ENCODE data around the gene ITGA5.

Gene ITGA5

GRCh38 chr12:54411391-54412241 is 7.5 kb downstream of the ITGA5 start:
- ChIA-PET POLR2A (ENCODE audit: low non-redundant PET) (interaction anchor here (1.0 kb wide), 1 partner anchor 12 kb away, joined by 3 read pairs; no protein-coding TSS in a partner anchor), CTCF (interaction anchor here (0.8 to 2.2 kb wide), 6 partner anchors 12 to 160 kb away, joined by 3 to 14 read pairs (median 8); no protein-coding TSS in a partner anchor)
- H3K27ac ChIP-seq: peak overlapping the region; percentile 89
- peak; percentile 91 for DNase-seq (ENCODE audit: low spot score)
- TF ChIP-seq, protein P1, sequence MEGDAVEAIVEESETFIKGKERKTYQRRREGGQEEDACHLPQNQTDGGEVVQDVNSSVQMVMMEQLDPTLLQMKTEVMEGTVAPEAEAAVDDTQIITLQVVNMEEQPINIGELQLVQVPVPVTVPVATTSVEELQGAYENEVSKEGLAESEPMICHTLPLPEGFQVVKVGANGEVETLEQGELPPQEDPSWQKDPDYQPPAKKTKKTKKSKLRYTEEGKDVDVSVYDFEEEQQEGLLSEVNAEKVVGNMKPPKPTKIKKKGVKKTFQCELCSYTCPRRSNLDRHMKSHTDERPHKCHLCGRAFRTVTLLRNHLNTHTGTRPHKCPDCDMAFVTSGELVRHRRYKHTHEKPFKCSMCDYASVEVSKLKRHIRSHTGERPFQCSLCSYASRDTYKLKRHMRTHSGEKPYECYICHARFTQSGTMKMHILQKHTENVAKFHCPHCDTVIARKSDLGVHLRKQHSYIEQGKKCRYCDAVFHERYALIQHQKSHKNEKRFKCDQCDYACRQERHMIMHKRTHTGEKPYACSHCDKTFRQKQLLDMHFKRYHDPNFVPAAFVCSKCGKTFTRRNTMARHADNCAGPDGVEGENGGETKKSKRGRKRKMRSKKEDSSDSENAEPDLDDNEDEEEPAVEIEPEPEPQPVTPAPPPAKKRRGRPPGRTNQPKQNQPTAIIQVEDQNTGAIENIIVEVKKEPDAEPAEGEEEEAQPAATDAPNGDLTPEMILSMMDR (conservative IDR thresholded peaks at IDR 0.05; ENCODE audit: low read depth): no peak

DNA sequence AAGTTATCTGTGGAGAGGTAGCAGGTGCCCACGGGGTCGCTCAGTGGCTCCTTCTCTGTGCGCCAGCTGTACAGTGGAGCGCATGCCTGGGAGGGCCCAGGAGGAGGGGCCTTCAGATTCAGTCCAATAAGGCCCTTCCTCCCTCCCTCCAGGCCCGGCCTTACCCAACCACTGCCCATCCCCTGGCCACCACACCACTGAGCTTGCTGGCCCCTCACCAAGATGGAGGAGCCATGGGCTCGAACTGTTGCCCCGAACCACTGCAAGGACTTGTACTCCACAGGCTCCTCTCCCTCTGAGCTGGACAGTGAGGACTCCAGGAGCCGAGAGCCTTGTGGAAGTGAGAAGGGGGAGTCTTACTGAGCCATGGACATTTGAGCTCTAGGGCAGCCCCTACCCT is 9.8 kb downstream of the ITGA5 start:
- POLR2A ChIA-PET (ENCODE audit: low non-redundant PET): no interaction called here
- H3K27ac ChIP-seq: peak overlapping the region; percentile 33
- CTCF ChIA-PET: interaction anchor here (0.8 to 1.4 kb wide), 4 partner anchors 10 to 170 kb away, joined by 3 to 5 read pairs (median 5); no protein-coding TSS in a partner anchor
- TF ChIP-seq, protein P1 (conservative IDR thresholded peaks at IDR 0.05; ENCODE audit: low read depth): no peak
- no peak for DNase-seq (ENCODE audit: low spot score)

DNA sequence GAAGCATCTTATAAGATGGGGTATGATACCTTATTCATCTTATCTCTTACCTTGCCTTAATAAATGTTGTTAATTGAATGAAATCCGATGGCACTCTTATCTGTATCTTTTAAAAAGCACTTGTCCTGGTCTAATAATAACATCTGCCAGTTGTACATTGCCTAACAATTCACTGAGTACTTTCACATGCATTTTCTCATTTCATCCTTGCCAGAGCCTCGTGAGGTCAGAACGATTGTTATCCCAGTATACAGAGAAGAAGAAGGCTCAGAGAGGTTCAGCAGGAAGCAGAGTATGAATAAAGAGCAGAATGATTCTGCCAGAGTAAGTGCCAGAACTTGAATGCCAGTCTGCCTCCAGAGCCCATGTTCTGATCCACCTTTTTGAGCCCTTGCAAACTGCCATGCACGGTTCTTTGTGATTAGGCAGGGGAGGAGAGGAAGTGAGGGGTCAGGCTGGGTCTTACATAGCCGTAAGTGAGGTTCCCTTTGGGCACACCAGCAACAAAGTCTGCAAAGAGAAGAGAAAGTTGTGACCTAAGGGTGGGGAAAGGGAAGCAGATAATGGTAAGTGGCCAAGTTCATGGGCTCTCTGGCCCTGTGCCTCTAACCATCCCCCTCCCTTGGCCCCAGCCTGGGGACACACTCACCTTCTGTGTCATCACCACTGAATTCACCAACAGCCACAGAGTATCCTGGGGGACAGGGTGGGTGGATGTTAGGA is 11.7 kb downstream of the ITGA5 start:
- peak overlapping the region; percentile 33 for H3K27ac ChIP-seq
- ChIA-PET CTCF (interaction anchor here (0.7 to 1.4 kb wide), 2 partner anchors 32 to 59 kb away, joined by 5 to 9 read pairs; no protein-coding TSS in a partner anchor), POLR2A (ENCODE audit: low non-redundant PET) (no interaction called here)
- no peak for DNase-seq (ENCODE audit: low spot score)
- TF ChIP-seq, protein P1 (conservative IDR thresholded peaks at IDR 0.05; ENCODE audit: low read depth): no peak

DNA sequence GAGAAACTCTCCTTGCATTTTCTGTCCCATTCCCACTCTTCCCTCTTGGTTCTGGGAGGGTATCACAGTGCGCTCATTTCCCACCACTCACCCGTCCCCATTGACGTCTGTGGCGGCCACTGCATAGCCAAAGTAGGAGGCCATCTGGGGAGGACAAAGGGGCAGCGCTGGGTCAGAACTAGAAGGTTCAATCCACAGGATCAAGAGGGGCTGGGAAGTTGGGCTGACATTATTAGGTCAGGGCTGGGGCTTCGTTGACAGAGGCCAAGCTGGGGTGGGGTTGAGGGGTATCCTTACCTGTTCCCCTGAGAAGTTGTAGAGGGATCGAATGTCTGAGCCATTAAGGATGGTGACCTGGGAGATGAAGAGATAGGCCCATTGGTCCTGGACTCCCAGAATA is 13.5 kb downstream of the ITGA5 start:
- DNase-seq (ENCODE audit: low spot score): no peak
- ChIA-PET POLR2A (ENCODE audit: low non-redundant PET) (no interaction called here), CTCF (interaction anchor here (0.6 to 1.0 kb wide), 3 partner anchors 27 to 448 kb away, joined by 3 to 5 read pairs (median 4); no protein-coding TSS in a partner anchor)
- TF ChIP-seq, protein P1 (conservative IDR thresholded peaks at IDR 0.05; ENCODE audit: low read depth): no peak
- peak overlapping the region; percentile 53 for H3K27ac ChIP-seq

DNA sequence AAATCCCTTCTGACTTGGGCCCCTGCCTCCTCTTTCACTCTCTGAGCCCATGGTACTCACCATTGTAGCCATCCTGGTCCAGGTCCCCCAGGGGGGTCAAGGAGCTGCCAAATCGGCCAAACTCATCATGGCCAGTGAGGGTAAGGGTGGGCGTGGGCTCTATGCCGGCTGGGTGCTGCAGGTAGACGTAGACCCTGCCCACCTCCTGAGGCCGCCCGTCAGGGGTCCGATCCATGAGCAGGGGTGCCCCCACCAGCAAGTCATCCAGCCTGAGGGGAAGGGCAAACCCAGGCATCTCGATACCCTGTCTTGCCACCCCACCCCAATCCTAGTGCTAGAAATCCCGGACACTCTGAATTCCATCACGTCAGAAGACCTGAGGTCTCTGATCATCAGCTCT is 14.0 kb downstream of the ITGA5 start:
- TF ChIP-seq, protein P1 (conservative IDR thresholded peaks at IDR 0.05; ENCODE audit: low read depth): no peak
- peak overlapping the region; percentile 53 for H3K27ac ChIP-seq
- POLR2A ChIA-PET (ENCODE audit: low non-redundant PET): no interaction called here
- no peak for DNase-seq (ENCODE audit: low spot score)
- CTCF ChIA-PET: interaction anchor here (0.6 to 1.0 kb wide), 3 partner anchors 28 to 448 kb away, joined by 3 to 5 read pairs (median 4); no protein-coding TSS in a partner anchor

Data from RWPE1 (cell line).